Measurements from ENCODE around the gene FAM118B. TPM values are rescaled to one million over a fixed set of nuclear protein-coding genes. Genes with fewer than 3 reads are reported as not detected.

Gene FAM118B
- total RNA-seq, 3 donors from 2014 or later (not counting 1 experiment from before 2014, with no cell fraction given) = 5.4 to 9.7 (median 7.8) TPM

DNA sequence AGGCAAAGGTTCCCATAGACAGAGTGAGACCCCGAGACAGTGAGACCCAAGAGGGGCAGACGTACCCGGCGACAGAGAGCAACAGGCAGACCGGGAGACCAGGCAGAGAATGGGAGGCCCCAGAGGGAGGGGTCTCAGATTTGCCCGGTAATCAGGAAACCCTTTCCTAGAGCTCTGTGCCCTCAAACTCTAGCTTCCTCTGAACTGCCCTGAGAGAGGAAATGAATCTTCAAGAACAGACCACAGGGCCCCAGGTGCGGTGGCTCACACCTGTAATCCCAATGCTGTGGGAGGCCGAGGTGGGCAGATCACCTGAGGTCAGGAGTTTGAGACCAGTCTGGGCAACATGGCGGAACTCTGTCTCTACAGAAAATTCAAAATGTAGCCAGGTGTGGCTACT lies 47.8 kb upstream of the FAM118B start:
- H3K4me3 Mint-ChIP-seq = no peak overlapping the region
- H3K9me3 Mint-ChIP-seq = no peaks in the 10 kb centered on the region
- no peaks in the 10 kb centered on the region for H3K36me3 Mint-ChIP-seq
- no peak for ATAC-seq
- H3K9me3 ChIP-seq (ENCODE audit: control insufficient read depth, insufficient read depth, low read length) = no peaks in the 10 kb centered on the region
- DNase-seq = no peak
- intact Hi-C loops (cut with micrococcal nuclease) = no loop called here
- no peaks in the 10 kb centered on the region for H3K4me1 Mint-ChIP-seq
- H3K27ac Mint-ChIP-seq = no peak overlapping the region
- no peak overlapping the region for H3K27ac ChIP-seq (ENCODE audit: low read length)
- H3K4me1 ChIP-seq (ENCODE audit: control insufficient read depth, insufficient read depth, low read length) = no peaks in the 10 kb centered on the region
- peaks cover 0 to 6% of the 10 kb centered on the region in 2 donors for H3K27me3 Mint-ChIP-seq (ENCODE audit: low read depth in 2 of 2)
- H3K36me3 ChIP-seq (ENCODE audit: control insufficient read depth, insufficient read depth, low read length) = no peaks in the 10 kb centered on the region
- WGBS (ENCODE audit: insufficient coverage) = 44% methylated on average over 9 of the region's 9 CpGs
- TF ChIP-seq, protein P1, sequence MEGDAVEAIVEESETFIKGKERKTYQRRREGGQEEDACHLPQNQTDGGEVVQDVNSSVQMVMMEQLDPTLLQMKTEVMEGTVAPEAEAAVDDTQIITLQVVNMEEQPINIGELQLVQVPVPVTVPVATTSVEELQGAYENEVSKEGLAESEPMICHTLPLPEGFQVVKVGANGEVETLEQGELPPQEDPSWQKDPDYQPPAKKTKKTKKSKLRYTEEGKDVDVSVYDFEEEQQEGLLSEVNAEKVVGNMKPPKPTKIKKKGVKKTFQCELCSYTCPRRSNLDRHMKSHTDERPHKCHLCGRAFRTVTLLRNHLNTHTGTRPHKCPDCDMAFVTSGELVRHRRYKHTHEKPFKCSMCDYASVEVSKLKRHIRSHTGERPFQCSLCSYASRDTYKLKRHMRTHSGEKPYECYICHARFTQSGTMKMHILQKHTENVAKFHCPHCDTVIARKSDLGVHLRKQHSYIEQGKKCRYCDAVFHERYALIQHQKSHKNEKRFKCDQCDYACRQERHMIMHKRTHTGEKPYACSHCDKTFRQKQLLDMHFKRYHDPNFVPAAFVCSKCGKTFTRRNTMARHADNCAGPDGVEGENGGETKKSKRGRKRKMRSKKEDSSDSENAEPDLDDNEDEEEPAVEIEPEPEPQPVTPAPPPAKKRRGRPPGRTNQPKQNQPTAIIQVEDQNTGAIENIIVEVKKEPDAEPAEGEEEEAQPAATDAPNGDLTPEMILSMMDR (IDR thresholded peaks at IDR 0.05) = no peak
- H3K4me3 ChIP-seq (ENCODE audit: low read length) = no peak overlapping the region
- no peaks in the 10 kb centered on the region for H3K27me3 ChIP-seq (ENCODE audit: control insufficient read depth, insufficient read depth, low read length)

DNA sequence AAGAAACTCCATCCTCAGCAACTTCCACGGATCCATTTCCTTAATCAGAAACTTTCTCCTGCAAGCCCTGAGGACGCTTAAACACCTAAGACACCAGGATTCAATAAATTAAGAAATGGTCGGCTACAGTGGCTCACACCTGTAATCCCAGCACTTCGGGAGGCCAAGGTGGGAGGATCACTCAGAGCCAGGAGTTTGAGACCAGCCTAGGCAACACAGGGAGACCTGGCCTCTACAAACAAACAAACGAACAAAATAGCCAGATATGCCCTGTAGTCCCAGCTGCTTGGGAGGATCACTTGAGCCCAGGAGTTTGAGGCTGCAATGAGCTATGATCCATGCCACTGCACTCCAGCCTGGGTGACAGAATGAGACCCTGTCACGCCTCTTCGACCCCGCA lies 46.8 kb upstream of the FAM118B start:
- H3K9me3 Mint-ChIP-seq = no peaks in the 10 kb centered on the region
- intact Hi-C loops (cut with micrococcal nuclease) = no loop called here
- no peak overlapping the region for H3K4me3 Mint-ChIP-seq
- H3K9me3 ChIP-seq (ENCODE audit: control insufficient read depth, insufficient read depth, low read length) = no peaks in the 10 kb centered on the region
- H3K36me3 Mint-ChIP-seq = no peaks in the 10 kb centered on the region
- no peaks in the 10 kb centered on the region for H3K36me3 ChIP-seq (ENCODE audit: control insufficient read depth, insufficient read depth, low read length)
- H3K4me1 Mint-ChIP-seq = no peaks in the 10 kb centered on the region
- DNase-seq (no peak), ATAC-seq (no peak)
- H3K27ac Mint-ChIP-seq = no peak overlapping the region
- TF ChIP-seq, protein P1 (IDR thresholded peaks at IDR 0.05) = no peak
- H3K27me3 Mint-ChIP-seq (ENCODE audit: low read depth in 2 of 2) = peaks cover 0 to 6% of the 10 kb centered on the region in 2 donors
- no peaks in the 10 kb centered on the region for H3K4me1 ChIP-seq (ENCODE audit: control insufficient read depth, insufficient read depth, low read length)
- 85% methylated on average over 5 of the region's 8 CpGs for WGBS (ENCODE audit: insufficient coverage)
- no peak overlapping the region for H3K4me3 ChIP-seq (ENCODE audit: low read length)
- H3K27me3 ChIP-seq (ENCODE audit: control insufficient read depth, insufficient read depth, low read length) = no peaks in the 10 kb centered on the region
- no peak overlapping the region for H3K27ac ChIP-seq (ENCODE audit: low read length)

DNA sequence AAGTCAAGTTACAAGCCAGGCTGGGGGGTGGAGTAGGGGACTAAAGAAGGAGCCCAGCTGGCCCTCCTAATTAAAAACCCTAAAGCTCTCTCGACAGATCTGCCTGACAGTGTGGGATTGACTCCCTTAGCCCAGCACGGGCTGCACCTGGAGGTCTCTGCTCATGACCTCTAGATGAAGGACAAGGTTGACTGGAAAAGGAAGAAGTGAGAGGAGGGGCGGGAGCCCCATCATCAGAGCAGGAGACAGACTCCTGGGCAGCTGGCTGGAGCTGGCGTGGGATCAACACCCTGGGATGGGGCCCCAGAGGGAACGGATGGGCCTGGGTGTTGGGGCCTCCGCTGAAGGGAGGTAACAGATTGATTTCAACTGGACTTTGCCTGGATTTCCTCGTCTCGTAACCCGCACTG lies 46.3 kb upstream of the FAM118B start:
- no peak overlapping the region for H3K27ac Mint-ChIP-seq
- no peak for ATAC-seq
- intact Hi-C loops (cut with micrococcal nuclease) = no loop called here

DNA sequence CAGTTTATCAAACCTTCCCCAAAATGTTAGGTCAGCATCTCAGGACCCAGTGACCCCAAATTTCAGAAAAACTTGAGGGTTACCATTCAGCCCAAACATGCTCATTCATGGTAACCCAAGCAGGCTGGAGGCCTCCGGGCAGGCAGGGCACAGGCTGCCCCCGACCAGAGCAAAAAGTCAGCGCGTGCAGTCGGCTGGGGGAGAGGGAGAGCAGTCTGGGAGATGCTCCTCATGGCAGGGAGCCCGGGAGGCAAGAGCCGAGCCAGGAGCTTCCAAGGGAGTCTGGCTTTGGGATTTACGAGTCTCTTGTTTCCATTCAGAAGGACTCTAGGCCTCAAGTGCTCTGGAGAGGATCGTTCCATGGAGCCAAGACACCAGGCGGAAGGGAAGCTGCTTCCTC lies 45.8 kb upstream of the FAM118B start:
- no peaks in the 10 kb centered on the region for H3K9me3 ChIP-seq (ENCODE audit: control insufficient read depth, insufficient read depth, low read length)
- H3K4me3 Mint-ChIP-seq = no peak overlapping the region
- intact Hi-C loops (cut with micrococcal nuclease) = no loop called here
- H3K4me1 Mint-ChIP-seq = no peaks in the 10 kb centered on the region
- no peak overlapping the region for H3K27ac ChIP-seq (ENCODE audit: low read length)
- H3K4me1 ChIP-seq (ENCODE audit: control insufficient read depth, insufficient read depth, low read length) = no peaks in the 10 kb centered on the region
- H3K9me3 Mint-ChIP-seq = no peaks in the 10 kb centered on the region
- no peaks in the 10 kb centered on the region for H3K27me3 ChIP-seq (ENCODE audit: control insufficient read depth, insufficient read depth, low read length)
- no peaks in the 10 kb centered on the region for H3K36me3 ChIP-seq (ENCODE audit: control insufficient read depth, insufficient read depth, low read length)
- H3K4me3 ChIP-seq (ENCODE audit: low read length) = no peak overlapping the region
- no peak for DNase-seq
- peaks cover under 1 to 6% of the 10 kb centered on the region in 2 donors for H3K27me3 Mint-ChIP-seq (ENCODE audit: low read depth in 2 of 2)
- no peaks in the 10 kb centered on the region for H3K36me3 Mint-ChIP-seq
- no peak overlapping the region for H3K27ac Mint-ChIP-seq
- 92% methylated on average over 10 of the region's 10 CpGs for WGBS (ENCODE audit: insufficient coverage)
- no peak for ATAC-seq
- TF ChIP-seq, protein P1 (IDR thresholded peaks at IDR 0.05) = no peak

More for the DNA sequence above, 46.3 kb upstream of the FAM118B start:
- Mint-ChIP-seq H3K27me3 (ENCODE audit: low read depth in 2 of 2) (peaks cover 0 to 6% of the 10 kb centered on the region in 2 donors), H3K36me3 (no peaks in the 10 kb centered on the region), H3K9me3 (no peaks in the 10 kb centered on the region), H3K4me3 (no peak overlapping the region), H3K4me1 (no peaks in the 10 kb centered on the region)
- no peak for DNase-seq
- Histone ChIP-seq H3K36me3 (ENCODE audit: control insufficient read depth, insufficient read depth, low read length) (no peaks in the 10 kb centered on the region), H3K4me1 (ENCODE audit: control insufficient read depth, insufficient read depth, low read length) (no peaks in the 10 kb centered on the region), H3K27me3 (ENCODE audit: control insufficient read depth, insufficient read depth, low read length) (no peaks in the 10 kb centered on the region), H3K9me3 (ENCODE audit: control insufficient read depth, insufficient read depth, low read length) (no peaks in the 10 kb centered on the region), H3K4me3 (ENCODE audit: low read length) (no peak overlapping the region), H3K27ac (ENCODE audit: low read length) (no peak overlapping the region)
- 81% methylated on average over 9 of the region's 9 CpGs for WGBS (ENCODE audit: insufficient coverage)
- TF ChIP-seq, protein P1 (IDR thresholded peaks at IDR 0.05) = no peak

Measured in natural killer cell (primary cell).